SW 1271 (cell line): ENCODE data around the gene SPATA21.
"Not testable (repeated sequence)": the region's sequence is repeated elsewhere in the genome, so short reads cannot be mapped to it uniquely, and the experiment has no call there.

Source experiments
- DNase-seq, 2 experiments: peaks; one replicate each; lab custom pipeline; 2025; lab: John Stamatoyannopoulos, UW

The SPATA21 gene

GRCh38 chr1:16436946-16437474 is at the start of gene SPATA21:
Gene SPATA21 (minus strand): TSS chr1:16437424. CDS start chr1:16431371, 6,053 bp downstream.
- no peak for DNase-seq

- DNase-seq = not testable (repeated sequence)
These were observed 49.8 kb upstream of the SPATA21 start for GRCh38 chr1:16487011-16487410.

- DNase-seq = not testable (repeated sequence)
These were observed 49.1 kb upstream of the SPATA21 start for GRCh38 chr1:16486316-16486715.

GRCh38 chr1:16484931-16485330 is 47.7 kb upstream of the SPATA21 start:
- DNase-seq = no peak

- DNase-seq = no peak
These were observed 47.2 kb upstream of the SPATA21 start for GRCh38 chr1:16484501-16484835.

- DNase-seq = not testable (repeated sequence)
These were observed 46.6 kb upstream of the SPATA21 start for GRCh38 chr1:16483639-16484500.

- DNase-seq = not testable (repeated sequence)
These were observed 45.9 kb upstream of the SPATA21 start for GRCh38 chr1:16483146-16483545.

- DNase-seq = no peak
These were observed 40.9 kb upstream of the SPATA21 start for GRCh38 chr1:16478091-16478490.

GRCh38 chr1:16475771-16476770 is 38.8 kb upstream of the SPATA21 start:
- DNase-seq = not testable (repeated sequence)

- not testable (repeated sequence) for DNase-seq
These were observed 37.7 kb upstream of the SPATA21 start for GRCh38 chr1:16474891-16475290.

GRCh38 chr1:16474166-16474800 is 37.1 kb upstream of the SPATA21 start:
- DNase-seq = no peak

GRCh38 chr1:16468558-16468957 is 31.3 kb upstream of the SPATA21 start:
- no peak for DNase-seq

- DNase-seq = no peak
These were observed 27.8 kb upstream of the SPATA21 start for GRCh38 chr1:16464917-16465625.

- no peak for DNase-seq
These were observed 25.6 kb upstream of the SPATA21 start for GRCh38 chr1:16462773-16463330.

- DNase-seq = no peak
These were observed 24.5 kb upstream of the SPATA21 start for GRCh38 chr1:16461681-16462080.

GRCh38 chr1:16459352-16459925 is 22.2 kb upstream of the SPATA21 start:
- DNase-seq = no peak

GRCh38 chr1:16458831-16459230 is 21.6 kb upstream of the SPATA21 start:
- DNase-seq = no peak

GRCh38 chr1:16456151-16456550 is 18.9 kb upstream of the SPATA21 start:
- not testable (repeated sequence) for DNase-seq

GRCh38 chr1:16454909-16455308 is 17.7 kb upstream of the SPATA21 start:
- not testable (repeated sequence) for DNase-seq

- no peak for DNase-seq
These were observed 14.8 kb upstream of the SPATA21 start for GRCh38 chr1:16451841-16452528.
